ENCODE data around the gene SKAP1.

DNA sequence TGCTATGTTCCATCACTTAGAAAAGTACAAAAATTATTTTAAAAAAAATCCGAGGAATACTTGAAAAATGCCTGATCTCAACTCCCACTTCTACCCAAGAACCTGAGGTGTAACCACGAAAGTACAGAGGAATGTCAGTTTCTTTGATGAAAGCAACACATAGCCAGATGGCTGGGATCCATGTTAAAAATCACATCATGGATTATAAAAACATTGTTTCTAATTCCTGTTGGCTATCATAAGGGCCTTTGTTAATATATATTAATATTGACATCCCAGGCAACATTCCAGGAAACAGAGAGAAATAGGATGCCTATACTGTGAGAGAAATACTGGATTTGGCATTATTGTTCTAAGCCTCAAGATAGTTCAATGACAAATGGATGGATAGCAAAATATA, 115.3 kb downstream of the SKAP1 start:
- TF ChIP-seq, protein P1, sequence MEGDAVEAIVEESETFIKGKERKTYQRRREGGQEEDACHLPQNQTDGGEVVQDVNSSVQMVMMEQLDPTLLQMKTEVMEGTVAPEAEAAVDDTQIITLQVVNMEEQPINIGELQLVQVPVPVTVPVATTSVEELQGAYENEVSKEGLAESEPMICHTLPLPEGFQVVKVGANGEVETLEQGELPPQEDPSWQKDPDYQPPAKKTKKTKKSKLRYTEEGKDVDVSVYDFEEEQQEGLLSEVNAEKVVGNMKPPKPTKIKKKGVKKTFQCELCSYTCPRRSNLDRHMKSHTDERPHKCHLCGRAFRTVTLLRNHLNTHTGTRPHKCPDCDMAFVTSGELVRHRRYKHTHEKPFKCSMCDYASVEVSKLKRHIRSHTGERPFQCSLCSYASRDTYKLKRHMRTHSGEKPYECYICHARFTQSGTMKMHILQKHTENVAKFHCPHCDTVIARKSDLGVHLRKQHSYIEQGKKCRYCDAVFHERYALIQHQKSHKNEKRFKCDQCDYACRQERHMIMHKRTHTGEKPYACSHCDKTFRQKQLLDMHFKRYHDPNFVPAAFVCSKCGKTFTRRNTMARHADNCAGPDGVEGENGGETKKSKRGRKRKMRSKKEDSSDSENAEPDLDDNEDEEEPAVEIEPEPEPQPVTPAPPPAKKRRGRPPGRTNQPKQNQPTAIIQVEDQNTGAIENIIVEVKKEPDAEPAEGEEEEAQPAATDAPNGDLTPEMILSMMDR (IDR thresholded peaks at IDR 0.05 in 4 of 5, conservative IDR thresholded peaks at IDR 0.05 in 1 of 5): no peak
- no peak for TF ChIP-seq POLR2A (IDR thresholded peaks at IDR 0.05)

Data from gastrocnemius medialis (tissue), 4 donors.